Measurements from ENCODE around the gene HTR3A.

DNA sequence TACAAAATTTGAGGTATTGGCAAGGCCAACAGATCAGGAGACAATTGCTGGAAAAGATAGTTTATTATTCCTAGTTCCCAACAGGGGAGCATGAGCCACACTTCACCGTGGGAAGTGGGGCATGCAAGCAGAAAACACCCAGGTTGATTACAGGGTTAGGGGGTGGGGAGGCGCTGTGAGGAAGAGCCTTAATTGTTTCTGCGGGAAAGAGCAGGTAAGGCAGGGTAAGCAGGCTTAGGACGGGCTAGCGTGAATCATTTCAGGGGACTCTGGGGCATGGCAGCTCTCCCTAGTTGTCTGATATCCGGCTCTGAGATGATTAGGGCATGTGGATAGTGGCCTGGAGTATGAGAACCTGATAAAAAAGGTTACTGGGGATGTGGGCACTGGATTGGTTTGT is 20.7 kb upstream of the HTR3A start:
- TF ChIP-seq POLR2A (IDR thresholded peaks at IDR 0.05) (no peak), POLR2AphosphoS5 (IDR thresholded peaks at IDR 0.05) (no peak), EP300 (IDR thresholded peaks at IDR 0.05) (no peak)
- TF ChIP-seq, protein P1, sequence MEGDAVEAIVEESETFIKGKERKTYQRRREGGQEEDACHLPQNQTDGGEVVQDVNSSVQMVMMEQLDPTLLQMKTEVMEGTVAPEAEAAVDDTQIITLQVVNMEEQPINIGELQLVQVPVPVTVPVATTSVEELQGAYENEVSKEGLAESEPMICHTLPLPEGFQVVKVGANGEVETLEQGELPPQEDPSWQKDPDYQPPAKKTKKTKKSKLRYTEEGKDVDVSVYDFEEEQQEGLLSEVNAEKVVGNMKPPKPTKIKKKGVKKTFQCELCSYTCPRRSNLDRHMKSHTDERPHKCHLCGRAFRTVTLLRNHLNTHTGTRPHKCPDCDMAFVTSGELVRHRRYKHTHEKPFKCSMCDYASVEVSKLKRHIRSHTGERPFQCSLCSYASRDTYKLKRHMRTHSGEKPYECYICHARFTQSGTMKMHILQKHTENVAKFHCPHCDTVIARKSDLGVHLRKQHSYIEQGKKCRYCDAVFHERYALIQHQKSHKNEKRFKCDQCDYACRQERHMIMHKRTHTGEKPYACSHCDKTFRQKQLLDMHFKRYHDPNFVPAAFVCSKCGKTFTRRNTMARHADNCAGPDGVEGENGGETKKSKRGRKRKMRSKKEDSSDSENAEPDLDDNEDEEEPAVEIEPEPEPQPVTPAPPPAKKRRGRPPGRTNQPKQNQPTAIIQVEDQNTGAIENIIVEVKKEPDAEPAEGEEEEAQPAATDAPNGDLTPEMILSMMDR (IDR thresholded peaks at IDR 0.05): no peak
